HepG2 (cell line): Measurements from ENCODE around the gene LITAF. TPM values are rescaled to one million over a fixed set of nuclear protein-coding genes. Genes with fewer than 3 reads are reported as not detected.

Experiments used
- CCDC6 ChIP-seq: sonication (generic); formaldehyde crosslinking; IDR thresholded peaks from 2 replicates; pipeline ENCODE4 v1.8.1; 2022; ENCODE audit warnings: mild to moderate bottlenecking, missing genetic modification reagents, moderate library complexity
- ETV5 ChIP-seq: IDR thresholded peaks from 2 replicates; pipeline ENCODE4 v1.6.1; 2018; ENCODE audit warnings: missing biosample characterization, missing genetic modification reagents, inconsistent platforms, borderline replicate concordance
- KLF16 ChIP-seq, 2 experiments: sonication (generic) in 1 of 2; formaldehyde crosslinking in 1 of 2; IDR thresholded peaks; 2 replicates each; pipeline versions ENCODE4 v1.6.1 to v1.8.0; 2016 to 2023; ENCODE audit warnings: missing genetic modification reagents in 2 of 2, missing compliant biosample characterization in 1 of 2
- PHF5A ChIP-seq: IDR thresholded peaks from one replicate; pipeline ENCODE4 v1.6.1; 2018; ENCODE audit warnings: low read depth, missing genetic modification reagents; ENCODE audit not compliant: unreplicated experiment
- SAP130 ChIP-seq: IDR thresholded peaks from 2 replicates; pipeline ENCODE4 v1.6.1; 2016; ENCODE audit warnings: low read depth
- SP1 ChIP-seq, 2 experiments: fragments of 450-650 bp in 1 of 2; sonication (generic) in 1 of 2; formaldehyde crosslinking in 1 of 2; IDR thresholded peaks; 2 replicates each; pipeline versions ENCODE4 v1.4.0 to v1.6.1; 2016 to 2020; ENCODE audit warnings: missing genetic modification reagents in 1 of 2
- STAG1 ChIP-seq: sonication (generic); formaldehyde crosslinking; IDR thresholded peaks from 2 replicates; pipeline ENCODE4 v1.4.0; 2020; ENCODE audit warnings: missing genetic modification reagents
- TOPORS ChIP-seq: sonication (generic); formaldehyde crosslinking; IDR thresholded peaks from 2 replicates; pipeline ENCODE4 v1.8.0; 2023; ENCODE audit warnings: mild to moderate bottlenecking, missing genetic modification reagents
- ZFY ChIP-seq: sonication (generic); formaldehyde crosslinking; IDR thresholded peaks from 2 replicates; pipeline ENCODE4 v1.4.0; 2020; ENCODE audit warnings: missing genetic modification reagents
- ZNF264 ChIP-seq: sonication (generic); formaldehyde crosslinking; IDR thresholded peaks from 2 replicates; pipeline ENCODE4 v1.4.0; 2020; ENCODE audit warnings: missing genetic modification reagents
- ZNF317 ChIP-seq: sonication (generic); formaldehyde crosslinking; IDR thresholded peaks from 2 replicates; pipeline ENCODE4 v1.5.0; 2020; ENCODE audit warnings: mild to moderate bottlenecking, missing genetic modification reagents
- ZNF441 ChIP-seq: sonication (generic); formaldehyde crosslinking; IDR thresholded peaks from 2 replicates; pipeline ENCODE4 v1.7.0; 2021; ENCODE audit warnings: missing genetic modification reagents, borderline replicate concordance
- ZNF747 ChIP-seq: sonication (generic); formaldehyde crosslinking; IDR thresholded peaks from 2 replicates; pipeline ENCODE4 v1.8.1; 2023; ENCODE audit warnings: missing genetic modification reagents, mild to moderate bottlenecking, borderline replicate concordance
- ZNF883 ChIP-seq: sonication (generic); formaldehyde crosslinking; IDR thresholded peaks from 2 replicates; pipeline ENCODE4 v1.5.1; 2020; ENCODE audit warnings: mild to moderate bottlenecking, missing genetic modification reagents; ENCODE audit errors: not compliant biosample characterization
- polyA plus RNA-seq, 8 experiments: library from polyadenylated mRNA; depleted of rRNA in 3 of 8; stranded (reverse) in 7 of 8; unstranded in 1 of 8; fragments of >200 nt; fragmentation: Illumina TruSeq in 4 of 8; extraction: Trizol in 4 of 8; gene quantifications; 2 replicates each; pipeline versions ENCODE4 v1.2.1 to v1.2.3, GENCODE V29; 2011 to 2016; ENCODE audit warnings: low read depth in 4 of 8, missing spikeins in 1 of 8, mixed read lengths in 1 of 8; ENCODE audit not compliant: insufficient read depth in 1 of 8
- total RNA-seq, 5 experiments: library from RNA; depleted of rRNA; stranded (reverse); fragments of >200 nt; fragmentation: Illumina TruSeq; extraction: Trizol; gene quantifications; 2 replicates each; pipeline ENCODE4 v1.2.3, GENCODE V29; 2016; ENCODE audit warnings: low read depth in 1 of 5
- TF ChIP-seq, protein P1 (sequence below): sonication (generic); formaldehyde crosslinking; IDR thresholded peaks from 2 replicates; pipeline ENCODE4 v1.5.1; 2020; ENCODE audit warnings: missing genetic modification reagents, mild to moderate bottlenecking, borderline replicate concordance
- TF ChIP-seq, protein P2 (sequence below): sonication (generic); formaldehyde crosslinking; IDR thresholded peaks from 2 replicates; pipeline ENCODE4 v1.5.1; 2020; ENCODE audit warnings: mild to moderate bottlenecking, missing genetic modification reagents, moderate library complexity
- TF ChIP-seq, protein P3 (sequence below): sonication (generic); formaldehyde crosslinking; IDR thresholded peaks from 2 replicates; pipeline ENCODE4 v1.5.0; 2020; ENCODE audit warnings: mild to moderate bottlenecking, missing genetic modification reagents, borderline replicate concordance

Gene LITAF
- total and polyA plus RNA-seq, 2 of the 13 experiments (the other 11 are each of a cell fraction or from before 2014, with no cell fraction given) = 80.1 to 141 TPM

DNA sequence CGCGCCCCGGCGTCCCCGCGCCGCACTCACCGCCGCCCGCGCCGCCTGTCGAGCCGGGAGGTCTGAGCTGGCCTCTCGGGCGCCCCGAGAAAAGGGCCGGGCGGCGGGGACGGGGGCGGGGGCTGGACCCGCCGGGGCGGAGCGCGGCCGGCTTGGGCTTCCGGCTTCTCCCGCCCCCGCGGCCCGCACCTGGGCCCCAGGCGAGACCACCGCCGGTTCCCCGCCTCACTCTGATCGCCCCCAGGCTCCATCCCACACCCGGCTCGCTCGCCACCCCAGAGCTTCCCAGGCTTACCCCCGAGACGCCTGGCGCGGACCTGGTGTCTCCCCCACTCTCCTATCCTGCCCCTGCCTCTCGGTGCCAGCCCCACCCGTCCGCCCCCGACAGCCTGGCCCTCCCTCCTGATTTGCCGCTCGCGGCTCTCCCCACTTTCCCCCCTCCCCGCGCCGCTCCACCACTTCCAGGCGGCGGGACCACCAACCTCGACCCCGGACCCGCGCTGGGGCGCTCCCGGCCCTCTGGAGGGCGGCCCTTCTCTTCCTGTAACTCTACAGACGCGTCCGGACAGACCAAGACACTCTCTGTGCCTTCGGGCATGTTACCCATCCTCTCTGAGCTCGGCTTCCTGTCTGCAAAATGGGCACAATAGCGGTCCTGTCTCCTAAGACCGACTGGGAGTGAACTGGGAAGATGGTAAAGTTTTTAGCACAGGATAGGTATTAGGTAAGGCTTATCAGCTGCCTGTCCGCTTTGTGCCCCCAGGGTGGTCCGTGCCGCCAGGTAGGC lies at the start of gene LITAF (continued):
- TF ChIP-seq, protein P1, sequence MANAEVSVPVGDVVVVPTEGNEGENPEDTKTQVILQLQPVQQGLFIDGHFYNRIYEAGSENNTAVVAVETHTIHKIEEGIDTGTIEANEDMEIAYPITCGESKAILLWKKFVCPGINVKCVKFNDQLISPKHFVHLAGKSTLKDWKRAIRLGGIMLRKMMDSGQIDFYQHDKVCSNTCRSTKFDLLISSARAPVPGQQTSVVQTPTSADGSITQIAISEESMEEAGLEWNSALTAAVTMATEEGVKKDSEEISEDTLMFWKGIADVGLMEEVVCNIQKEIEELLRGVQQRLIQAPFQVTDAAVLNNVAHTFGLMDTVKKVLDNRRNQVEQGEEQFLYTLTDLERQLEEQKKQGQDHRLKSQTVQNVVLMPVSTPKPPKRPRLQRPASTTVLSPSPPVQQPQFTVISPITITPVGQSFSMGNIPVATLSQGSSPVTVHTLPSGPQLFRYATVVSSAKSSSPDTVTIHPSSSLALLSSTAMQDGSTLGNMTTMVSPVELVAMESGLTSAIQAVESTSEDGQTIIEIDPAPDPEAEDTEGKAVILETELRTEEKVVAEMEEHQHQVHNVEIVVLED (CRISPR knock-in tag) = peak; percentile 52; the same call in 1 of the 2 replicates
- TF ChIP-seq TOPORS (CRISPR knock-in tag) = peak; percentile 95
- no peak for TF ChIP-seq ZNF883 (CRISPR knock-in tag)
- TF ChIP-seq SP1 (IDR thresholded peaks at IDR 0.05) = no peak
- TF ChIP-seq SP1 (CRISPR knock-in tag; IDR thresholded peaks at IDR 0.05) = peak; percentile 53
- TF ChIP-seq ZFY (CRISPR knock-in tag) = peak; percentile 89
- TF ChIP-seq PHF5A (CRISPR knock-in tag) = no peak
- TF ChIP-seq SAP130 = peak; percentile 75
- TF ChIP-seq ZNF747 (CRISPR knock-in tag) = peak; percentile 73; the same call in 1 of the 2 replicates
- peak; percentile 42 for TF ChIP-seq ETV5 (CRISPR knock-in tag)
- peak; percentile 8 for TF ChIP-seq ZNF441 (CRISPR knock-in tag)
- TF ChIP-seq, protein P2, sequence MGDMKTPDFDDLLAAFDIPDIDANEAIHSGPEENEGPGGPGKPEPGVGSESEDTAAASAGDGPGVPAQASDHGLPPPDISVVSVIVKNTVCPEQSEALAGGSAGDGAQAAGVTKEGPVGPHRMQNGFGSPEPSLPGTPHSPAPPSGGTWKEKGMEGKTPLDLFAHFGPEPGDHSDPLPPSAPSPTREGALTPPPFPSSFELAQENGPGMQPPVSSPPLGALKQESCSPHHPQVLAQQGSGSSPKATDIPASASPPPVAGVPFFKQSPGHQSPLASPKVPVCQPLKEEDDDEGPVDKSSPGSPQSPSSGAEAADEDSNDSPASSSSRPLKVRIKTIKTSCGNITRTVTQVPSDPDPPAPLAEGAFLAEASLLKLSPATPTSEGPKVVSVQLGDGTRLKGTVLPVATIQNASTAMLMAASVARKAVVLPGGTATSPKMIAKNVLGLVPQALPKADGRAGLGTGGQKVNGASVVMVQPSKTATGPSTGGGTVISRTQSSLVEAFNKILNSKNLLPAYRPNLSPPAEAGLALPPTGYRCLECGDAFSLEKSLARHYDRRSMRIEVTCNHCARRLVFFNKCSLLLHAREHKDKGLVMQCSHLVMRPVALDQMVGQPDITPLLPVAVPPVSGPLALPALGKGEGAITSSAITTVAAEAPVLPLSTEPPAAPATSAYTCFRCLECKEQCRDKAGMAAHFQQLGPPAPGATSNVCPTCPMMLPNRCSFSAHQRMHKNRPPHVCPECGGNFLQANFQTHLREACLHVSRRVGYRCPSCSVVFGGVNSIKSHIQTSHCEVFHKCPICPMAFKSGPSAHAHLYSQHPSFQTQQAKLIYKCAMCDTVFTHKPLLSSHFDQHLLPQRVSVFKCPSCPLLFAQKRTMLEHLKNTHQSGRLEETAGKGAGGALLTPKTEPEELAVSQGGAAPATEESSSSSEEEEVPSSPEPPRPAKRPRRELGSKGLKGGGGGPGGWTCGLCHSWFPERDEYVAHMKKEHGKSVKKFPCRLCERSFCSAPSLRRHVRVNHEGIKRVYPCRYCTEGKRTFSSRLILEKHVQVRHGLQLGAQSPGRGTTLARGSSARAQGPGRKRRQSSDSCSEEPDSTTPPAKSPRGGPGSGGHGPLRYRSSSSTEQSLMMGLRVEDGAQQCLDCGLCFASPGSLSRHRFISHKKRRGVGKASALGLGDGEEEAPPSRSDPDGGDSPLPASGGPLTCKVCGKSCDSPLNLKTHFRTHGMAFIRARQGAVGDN (CRISPR knock-in tag) = peak; percentile 79
- 0 out of 2 replicates have a peak, but pooled peaks have one; percentile 76 for TF ChIP-seq ZNF317 (CRISPR knock-in tag)
- TF ChIP-seq KLF16 (CRISPR knock-in tag; IDR thresholded peaks at IDR 0.05) = peak in 1 of 2 experiments; percentile 65; a peak in 1 of 4 replicates
- 0 out of 2 replicates have a peak, but pooled peaks have one; percentile 15 for TF ChIP-seq ZNF264 (CRISPR knock-in tag)
- TF ChIP-seq, protein P3, sequence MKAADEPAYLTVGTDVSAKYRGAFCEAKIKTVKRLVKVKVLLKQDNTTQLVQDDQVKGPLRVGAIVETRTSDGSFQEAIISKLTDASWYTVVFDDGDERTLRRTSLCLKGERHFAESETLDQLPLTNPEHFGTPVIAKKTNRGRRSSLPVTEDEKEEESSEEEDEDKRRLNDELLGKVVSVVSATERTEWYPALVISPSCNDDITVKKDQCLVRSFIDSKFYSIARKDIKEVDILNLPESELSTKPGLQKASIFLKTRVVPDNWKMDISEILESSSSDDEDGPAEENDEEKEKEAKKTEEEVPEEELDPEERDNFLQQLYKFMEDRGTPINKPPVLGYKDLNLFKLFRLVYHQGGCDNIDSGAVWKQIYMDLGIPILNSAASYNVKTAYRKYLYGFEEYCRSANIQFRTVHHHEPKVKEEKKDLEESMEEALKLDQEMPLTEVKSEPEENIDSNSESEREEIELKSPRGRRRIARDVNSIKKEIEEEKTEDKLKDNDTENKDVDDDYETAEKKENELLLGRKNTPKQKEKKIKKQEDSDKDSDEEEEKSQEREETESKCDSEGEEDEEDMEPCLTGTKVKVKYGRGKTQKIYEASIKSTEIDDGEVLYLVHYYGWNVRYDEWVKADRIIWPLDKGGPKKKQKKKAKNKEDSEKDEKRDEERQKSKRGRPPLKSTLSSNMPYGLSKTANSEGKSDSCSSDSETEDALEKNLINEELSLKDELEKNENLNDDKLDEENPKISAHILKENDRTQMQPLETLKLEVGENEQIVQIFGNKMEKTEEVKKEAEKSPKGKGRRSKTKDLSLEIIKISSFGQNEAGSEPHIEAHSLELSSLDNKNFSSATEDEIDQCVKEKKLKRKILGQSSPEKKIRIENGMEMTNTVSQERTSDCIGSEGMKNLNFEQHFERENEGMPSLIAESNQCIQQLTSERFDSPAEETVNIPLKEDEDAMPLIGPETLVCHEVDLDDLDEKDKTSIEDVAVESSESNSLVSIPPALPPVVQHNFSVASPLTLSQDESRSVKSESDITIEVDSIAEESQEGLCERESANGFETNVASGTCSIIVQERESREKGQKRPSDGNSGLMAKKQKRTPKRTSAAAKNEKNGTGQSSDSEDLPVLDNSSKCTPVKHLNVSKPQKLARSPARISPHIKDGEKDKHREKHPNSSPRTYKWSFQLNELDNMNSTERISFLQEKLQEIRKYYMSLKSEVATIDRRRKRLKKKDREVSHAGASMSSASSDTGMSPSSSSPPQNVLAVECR = peak; percentile 60; the same call in 1 of the 2 replicates
- 0 out of 2 replicates have a peak, but pooled peaks have one; percentile 30 for TF ChIP-seq STAG1 (CRISPR knock-in tag)
- TF ChIP-seq CCDC6 (CRISPR knock-in tag) = peak; percentile 85
